DND-41 (cell line): ENCODE results near the gene SCAMP3.
"Not testable (repeated sequence)": the region's sequence is repeated elsewhere in the genome, so short reads cannot be mapped to it uniquely, and the experiment has no call there.

Source experiments
- EZH2 ChIP-seq: IDR thresholded peaks from 3 replicates; pipeline ENCODE4 v1.6.1; 2012; ENCODE audit warnings: borderline replicate concordance, low read depth, mild to moderate bottlenecking, moderate library complexity, low read length, inconsistent platforms; ENCODE audit not compliant: severe bottlenecking
- TF ChIP-seq, protein P1 (sequence below): IDR thresholded peaks from 2 replicates; pipeline ENCODE4 v1.5.1; 2012; ENCODE audit warnings: borderline replicate concordance, low read length, moderate library complexity, mild to moderate bottlenecking; ENCODE audit not compliant: poor library complexity, severe bottlenecking; ENCODE audit errors: extremely low read depth

DNA sequence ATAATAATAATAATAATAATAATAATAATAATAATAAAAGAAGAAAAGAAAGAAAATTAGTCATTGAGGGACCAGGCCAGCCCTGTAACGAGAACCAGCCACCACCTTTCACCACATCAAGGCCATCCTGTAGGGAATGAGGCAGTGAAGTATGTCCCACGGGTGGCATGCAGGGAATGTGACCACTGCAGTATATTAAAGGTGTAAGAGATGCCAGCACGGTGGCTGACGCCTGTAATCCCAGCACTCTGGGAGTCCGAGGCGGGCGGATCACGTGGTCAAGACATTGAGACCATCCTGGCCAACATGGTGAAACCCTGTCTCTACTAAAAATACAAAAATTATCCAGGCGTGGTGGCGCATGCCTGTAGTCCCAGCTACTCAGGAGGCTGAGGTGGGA, 28.8 kb upstream of the SCAMP3 start:
- TF ChIP-seq, protein P1, sequence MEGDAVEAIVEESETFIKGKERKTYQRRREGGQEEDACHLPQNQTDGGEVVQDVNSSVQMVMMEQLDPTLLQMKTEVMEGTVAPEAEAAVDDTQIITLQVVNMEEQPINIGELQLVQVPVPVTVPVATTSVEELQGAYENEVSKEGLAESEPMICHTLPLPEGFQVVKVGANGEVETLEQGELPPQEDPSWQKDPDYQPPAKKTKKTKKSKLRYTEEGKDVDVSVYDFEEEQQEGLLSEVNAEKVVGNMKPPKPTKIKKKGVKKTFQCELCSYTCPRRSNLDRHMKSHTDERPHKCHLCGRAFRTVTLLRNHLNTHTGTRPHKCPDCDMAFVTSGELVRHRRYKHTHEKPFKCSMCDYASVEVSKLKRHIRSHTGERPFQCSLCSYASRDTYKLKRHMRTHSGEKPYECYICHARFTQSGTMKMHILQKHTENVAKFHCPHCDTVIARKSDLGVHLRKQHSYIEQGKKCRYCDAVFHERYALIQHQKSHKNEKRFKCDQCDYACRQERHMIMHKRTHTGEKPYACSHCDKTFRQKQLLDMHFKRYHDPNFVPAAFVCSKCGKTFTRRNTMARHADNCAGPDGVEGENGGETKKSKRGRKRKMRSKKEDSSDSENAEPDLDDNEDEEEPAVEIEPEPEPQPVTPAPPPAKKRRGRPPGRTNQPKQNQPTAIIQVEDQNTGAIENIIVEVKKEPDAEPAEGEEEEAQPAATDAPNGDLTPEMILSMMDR, result not testable (repeated sequence)
- not testable (repeated sequence) for TF ChIP-seq EZH2
